Measurements from ENCODE around the gene PARVA.

PARVA gene

DNA sequence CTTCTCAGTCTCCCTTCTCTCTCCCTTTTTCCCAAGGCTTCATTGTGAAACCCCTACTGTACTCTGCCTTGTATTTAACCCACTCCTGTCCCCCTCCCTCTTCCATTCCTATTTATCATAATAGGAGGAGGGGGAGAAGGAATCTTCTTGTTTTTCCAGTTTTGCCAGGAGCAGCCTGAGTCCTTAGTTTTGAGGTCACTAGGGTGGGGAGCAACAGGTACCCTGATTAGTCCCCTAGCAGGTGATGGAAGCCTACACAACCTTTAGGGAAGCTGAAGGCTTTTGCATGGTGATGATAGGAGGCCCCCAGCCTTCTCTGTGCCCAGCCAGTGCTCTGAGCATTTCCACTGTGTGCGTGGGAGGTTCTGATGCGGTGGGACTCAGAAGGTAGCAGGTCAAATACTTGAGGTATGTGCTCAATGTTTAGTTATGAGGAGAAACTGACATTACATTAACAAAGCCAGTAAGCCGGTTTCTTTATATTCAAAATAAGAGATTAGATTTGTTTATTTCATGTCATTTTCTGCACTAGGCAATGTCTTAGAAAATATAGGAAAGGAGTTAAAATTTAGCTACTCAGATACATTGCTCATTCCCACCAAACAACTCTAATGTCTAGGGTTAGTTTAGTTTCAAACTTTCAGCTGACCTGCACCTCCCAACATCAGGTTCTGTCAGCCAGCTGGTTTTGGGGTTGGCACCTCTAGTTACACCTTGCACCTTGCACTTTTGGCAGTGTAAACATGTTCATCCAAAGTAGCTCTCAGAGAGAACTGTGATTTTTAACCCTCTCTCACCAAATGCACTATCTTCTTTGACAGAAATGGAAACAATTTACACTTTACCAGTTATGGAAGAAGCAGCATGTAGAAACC lies 26.0 kb downstream of the PARVA start:
- DNase-seq (ENCODE audit: low read depth): no peak

DNA sequence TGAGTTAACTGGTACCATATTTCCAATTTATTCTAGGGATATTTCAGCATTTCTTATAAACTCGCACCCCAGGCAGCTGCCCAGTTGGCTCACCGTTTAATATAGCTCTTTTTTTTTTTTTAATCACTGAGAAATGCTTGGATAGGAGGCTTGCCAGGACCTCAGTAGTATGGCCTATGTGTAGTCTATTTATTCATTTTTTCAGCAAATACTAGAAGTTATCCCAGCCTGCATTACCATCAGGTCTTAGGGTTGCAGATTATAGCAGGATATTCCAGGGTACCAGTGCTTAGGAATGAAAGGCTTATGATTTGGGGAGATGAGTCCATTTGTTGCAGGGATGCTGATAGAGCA lies 26.6 kb downstream of the PARVA start:
- DNase-seq (ENCODE audit: low read depth): no peak

DNA sequence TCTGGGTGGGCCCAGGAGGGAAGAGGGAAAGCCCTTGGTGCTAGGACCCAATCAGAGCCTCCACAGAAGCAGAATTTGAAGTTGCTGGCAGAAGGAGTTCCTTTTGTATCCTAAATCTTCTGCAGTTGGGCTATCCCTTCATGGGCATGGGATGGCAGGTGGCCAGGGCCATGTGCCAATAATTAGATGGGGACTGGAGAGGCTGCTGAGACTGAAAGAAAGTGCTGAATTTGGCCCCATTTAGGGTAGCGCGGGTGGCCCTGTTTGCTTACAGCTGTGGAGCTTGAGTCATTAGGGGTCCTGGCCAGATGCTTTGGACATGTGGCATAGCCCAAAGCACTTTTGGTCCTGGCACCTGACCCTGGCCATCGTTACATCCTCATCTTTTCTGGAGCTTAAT lies 27.1 kb downstream of the PARVA start:
- DNase-seq (ENCODE audit: low read depth): no peak

DNA sequence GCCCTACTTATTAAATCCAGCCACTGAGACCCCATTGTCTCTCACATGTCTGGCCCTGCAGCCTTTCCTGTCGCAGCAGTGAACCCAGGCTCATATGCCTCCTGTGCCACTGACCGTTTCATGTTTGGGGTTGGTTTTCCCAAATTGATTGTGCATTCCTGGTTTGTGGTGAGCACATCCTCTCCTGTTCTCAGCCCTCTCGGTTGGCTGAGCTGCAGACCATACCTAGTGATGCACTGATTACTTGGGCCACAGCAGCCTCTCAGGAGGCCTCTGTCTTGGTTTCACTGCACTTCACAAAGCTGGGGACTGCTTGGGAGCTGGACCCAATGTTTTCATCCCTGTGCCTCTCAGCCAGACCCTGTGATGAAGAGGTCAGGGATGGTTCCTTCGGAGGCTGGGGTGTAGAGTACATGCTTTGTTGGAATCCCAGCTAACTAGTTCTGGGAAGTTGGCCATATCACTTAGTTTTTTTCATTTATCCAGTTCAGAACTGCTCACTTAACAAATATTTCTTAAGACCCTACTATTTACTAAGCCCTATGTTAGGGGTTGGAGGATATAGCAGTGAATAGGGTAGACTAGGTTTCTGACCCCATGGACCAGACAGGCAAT lies 30.9 kb downstream of the PARVA start:
- no peak for DNase-seq (ENCODE audit: low read depth)

DNA sequence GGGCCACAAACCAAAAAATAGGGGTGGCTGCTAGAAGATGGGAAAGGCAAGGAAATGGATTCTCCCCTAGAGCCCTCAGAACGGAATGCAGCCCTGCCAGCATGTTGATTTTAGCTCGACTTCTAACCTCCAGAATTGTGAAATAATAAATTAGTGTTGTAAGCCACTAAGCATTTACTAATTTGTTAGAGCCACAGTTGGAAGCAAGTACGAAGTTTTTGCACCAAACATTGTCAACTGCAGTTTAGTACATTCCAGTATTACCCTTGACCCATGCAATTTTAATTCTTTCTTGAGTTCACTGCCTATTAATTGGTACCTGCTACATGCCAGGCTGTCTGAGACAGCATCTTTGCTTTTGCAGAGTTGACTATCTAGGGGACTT lies 32.2 kb downstream of the PARVA start:
- no peak for DNase-seq (ENCODE audit: low read depth)

DNA sequence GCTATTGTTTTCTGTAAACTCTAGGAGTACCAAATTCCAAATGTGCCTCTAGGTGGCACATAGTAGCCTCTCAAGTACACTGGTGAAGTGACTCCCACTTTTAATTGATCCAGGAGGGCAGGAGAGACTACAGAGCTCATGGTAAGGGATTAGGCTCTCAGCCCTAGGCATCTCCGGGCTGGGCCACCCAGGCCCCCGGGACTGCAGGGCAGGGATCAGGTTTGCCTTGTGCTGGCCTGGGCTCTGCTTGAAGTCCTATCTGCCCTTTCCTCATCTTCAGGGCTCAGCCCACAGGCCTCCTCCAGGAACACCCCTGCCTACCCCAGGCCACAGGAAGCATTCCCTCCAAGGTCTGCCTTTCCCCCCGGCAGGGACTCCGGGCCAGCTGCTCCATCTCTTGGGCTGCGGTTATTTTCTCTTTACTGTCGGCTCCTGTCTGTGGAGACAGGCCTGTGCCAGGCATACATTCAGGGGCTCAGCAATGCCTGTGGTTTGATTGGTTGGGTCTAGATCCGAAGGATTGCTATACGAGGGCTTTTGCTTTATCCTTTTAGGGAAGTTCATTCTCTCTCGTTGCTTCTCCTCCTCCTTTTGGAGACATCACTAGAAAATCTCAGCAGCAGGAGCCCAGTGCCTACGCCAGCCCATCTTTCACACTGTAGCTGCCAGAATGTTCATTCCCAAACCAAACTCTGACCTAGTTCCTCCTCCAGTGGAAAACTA lies 32.8 kb downstream of the PARVA start:
- DNase-seq (ENCODE audit: low read depth): no peak

DNA sequence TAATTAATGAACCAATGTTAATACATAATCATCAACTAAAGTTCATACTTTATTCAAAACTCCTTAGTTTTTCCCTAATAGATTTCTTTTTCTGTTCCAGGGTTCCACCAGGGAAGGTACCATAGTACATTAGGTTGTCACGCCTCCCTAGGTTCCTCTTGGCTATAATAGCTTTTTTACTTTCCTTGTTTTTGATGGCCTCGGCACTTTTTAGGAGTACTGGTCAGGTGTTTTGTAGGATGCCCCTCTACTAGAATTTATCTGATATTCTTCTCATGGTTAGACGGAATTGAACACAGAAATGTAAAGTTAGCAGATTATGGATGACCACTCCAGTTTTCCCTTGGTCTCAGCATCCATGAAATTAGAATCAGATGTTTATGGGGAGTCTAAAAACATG lies 34.0 kb downstream of the PARVA start:
- no peak for DNase-seq (ENCODE audit: low read depth)

DNA sequence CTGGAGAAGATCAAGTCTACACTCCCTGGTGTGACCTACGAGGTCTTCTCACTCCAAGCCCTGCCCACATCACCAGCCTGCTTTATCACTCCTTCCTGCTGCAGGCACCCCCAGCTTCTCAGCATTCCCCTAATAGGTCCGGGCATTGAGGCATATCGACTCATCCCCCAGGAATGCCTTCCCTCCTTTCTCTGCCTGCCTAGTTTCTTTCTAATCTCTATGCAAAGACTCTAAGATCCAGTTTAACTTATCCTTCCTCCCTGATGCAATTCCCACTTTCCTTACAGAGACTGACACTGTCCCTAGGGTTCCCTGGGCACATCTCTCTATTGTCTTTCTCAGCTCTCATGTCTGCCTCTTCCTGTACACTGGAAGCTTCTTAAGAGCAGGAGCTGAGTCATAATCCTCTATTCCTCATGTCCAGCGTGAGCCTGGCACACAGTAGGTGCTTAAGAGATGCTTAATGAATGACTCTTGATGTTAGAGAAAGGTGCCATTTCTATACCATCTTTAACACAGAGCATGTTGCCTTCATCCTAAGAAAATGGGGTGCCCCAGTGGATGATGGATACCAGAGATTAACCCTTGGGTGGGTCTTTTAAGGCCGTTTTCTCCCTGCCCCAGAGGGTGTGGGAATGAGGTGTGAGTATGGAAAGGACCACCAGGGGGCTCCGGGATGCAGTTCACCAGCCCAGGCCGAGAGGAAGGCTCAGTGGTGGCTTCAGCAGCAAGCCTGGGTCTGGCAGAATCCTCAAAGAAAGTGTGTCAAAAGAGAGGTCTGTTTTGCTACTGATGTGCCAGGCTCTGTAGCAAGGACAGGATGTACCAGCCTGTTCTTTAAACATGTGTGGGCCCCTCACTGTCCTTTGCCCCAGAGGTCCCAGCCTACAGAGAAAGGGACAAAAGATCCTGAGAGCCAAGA lies 34.7 kb downstream of the PARVA start:
- no peak for DNase-seq (ENCODE audit: low read depth)

DNA sequence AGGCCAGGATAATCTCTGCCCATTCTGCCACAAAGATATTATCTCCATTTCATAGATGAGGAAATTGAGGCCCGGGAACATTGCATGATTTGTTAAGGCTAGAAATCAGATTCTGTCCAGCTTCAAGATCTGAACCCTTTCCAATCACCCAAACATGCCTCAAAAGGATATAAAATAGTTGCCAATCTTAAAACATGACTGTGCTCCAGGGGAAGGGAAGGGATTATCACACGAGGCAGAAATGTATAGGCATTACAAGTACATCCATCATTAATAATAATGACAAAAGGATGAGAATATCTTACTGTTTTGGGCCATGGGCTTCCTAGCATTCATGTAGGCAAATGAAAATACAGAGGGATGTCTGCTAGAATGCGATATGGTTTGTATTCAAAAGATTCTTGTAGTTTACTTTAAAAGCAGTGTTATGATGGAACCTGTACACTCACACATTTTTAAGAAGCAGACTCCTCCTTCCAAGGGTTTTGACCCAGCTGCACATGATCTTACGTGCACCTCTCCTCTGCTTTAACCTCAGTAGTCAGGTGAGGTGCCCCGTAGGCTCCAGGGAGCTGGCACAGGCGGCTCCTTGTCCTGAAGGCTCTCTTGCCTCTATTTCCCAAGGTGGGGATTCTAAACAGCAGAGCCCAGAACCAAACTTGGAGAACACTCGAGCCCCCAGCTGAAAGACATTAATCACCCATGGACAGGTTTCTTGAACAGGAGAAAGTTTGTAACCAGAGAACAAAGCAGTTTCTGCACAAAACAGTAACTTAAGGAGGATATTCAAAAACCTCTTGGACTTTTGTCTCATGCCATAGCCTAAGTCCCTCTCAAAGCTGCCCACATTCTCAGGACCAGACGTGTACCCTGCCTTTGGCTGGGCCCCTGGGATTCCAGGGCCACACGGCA lies 36.0 kb downstream of the PARVA start:
- no peak for DNase-seq (ENCODE audit: low read depth)

DNA sequence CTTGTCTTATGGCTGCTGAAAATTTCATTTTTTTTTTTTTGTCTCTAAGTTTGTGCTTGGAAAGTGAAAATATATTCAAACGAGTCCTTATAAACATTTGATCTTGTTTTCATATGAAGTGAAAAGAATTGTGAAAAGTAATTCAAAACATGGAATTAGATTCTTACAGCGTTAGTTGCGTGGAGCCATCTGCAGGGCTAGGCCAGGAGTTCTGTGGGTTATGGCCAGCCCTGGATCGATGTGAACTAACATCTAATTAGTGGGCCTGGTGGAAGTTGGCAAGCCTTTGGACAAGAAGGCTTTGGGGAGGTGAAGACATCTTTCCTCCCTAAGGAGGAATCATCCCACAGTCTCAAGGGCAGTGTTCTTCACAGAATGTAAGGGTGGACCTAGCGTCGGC lies 37.2 kb downstream of the PARVA start:
- no peak for DNase-seq (ENCODE audit: low read depth)

DNA sequence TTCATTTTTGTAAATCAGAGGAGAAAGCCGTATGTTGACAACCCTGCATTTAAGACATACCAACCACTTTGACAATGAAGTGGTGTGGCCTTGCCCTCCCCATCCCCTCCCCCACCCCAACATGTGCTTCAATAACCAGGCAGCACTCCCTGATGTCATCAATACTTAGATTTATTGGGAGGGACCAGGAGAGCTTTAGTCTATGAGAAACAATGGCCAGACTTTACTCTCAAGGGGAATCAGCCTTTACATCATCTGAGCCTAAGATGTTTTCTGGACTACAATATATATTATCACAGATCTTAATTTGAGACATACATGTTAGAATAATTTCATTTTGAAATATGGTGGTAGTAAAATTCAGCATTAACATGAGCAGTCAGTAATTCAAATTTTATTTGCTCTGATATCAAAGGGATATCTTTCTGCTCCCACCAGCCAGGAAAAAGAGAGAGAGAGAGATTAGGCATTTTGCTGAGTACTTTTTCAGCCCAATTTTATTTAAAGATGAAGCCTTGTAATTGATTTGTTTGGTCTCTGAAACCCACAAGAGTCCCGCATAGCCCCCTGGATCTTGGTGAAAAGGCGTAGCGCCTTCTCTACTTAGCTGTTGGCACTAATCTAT lies 38.1 kb downstream of the PARVA start:
- no peak for DNase-seq (ENCODE audit: low read depth)

DNA sequence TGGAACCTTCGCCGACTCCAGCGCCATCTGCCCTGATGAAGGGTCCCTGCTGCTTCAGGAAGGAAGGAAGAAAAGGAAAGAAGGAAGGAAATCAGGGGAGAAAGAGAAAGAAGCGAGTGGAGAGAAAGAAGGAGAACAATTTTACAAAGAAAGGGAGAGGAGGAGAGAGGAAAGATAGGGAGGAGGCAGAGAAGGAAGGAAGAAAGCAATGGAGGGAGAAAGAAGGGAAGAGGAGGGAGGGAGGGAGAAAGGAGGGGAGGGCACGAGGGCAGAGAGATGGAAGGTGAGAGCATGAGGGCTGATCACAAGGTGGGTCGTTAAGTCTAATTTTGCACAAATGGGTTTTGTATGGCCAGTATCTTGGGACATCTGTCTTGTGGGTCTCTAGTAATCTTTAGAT lies 39.2 kb downstream of the PARVA start:
- DNase-seq (ENCODE audit: low read depth): no peak

DNA sequence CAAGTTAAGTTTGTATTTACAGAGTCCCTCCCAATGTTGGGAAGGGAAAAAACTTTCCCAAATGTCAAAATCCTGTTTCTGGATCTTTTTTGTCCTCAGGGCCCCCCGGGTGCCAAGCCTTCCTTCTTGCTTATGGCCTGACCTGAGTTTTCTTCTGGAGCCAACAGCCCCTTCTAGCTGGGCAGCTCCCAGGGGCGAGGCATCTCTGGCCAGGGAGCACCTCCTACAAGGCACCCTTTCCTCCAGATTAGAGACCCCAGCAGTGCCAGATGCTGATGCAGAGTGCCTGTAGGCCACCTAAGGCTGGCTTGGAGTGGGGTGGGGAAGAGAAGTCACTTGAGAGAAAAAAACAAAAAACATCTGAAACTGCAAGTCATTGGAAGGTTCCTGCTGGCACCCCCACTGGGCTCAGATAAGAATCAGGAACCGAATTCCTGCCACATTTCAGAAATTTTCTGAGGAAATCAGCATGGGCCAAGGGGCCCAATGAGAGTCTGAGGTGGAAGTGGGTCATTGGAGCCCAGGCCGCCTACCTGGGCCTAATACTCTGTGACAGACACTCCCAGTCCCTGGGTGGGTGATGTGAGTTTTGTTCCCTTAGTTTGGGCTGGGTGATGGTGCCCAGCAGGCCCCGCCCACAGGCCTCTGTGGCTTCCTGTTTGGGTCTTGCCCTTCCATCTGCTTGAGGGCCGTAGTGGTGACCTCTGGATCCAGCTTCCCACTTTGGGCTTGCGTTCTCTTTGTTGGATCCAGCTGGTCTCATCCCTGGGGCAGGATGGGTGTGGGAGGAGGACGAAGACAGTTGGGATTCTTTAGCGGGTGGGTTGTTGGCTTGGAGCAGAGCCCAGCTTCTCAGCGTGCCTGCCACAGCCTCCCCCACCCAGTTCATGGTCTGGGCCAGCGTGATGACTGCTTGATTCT lies 40.6 kb downstream of the PARVA start:
- DNase-seq (ENCODE audit: low read depth): no peak

DNA sequence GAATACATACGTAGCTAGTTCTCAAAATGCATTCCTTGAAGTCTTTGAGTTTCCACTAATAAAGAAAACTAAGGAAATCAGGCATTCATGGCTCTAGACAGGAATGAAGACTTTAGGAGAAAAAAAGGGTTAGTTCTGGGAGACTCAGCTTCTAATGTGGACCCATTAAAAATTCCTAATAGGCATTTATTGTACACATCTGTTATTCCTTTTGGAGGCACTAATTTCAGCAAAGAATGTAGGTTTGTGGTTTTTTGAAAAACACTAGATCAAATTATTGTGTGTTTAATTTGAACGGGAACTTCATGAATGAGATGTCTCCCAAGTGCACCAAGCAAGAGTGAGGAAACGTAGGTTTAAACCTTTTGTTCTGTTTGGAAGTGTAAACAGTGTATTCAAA lies 42.7 kb downstream of the PARVA start:
- no peak for DNase-seq (ENCODE audit: low read depth)

DNA sequence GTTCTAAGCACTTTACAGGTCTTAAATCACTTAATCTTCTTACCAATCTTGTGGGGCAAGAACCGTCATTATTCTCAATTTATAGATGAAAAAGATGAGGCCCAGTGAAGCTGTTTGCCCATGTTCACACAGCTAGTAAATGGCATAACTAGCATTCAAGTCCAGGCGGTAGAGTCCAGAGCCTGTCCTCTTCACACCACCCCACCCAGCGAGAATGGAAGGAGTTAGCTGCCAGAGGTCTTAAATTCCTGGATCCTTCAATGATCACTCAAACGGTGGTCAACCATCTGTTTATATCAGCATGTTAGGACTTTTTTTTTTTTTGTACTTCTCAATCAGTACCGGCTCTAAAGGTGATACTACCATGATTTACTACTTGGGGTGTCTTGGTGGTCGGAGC lies 43.3 kb downstream of the PARVA start:
- no peak for DNase-seq (ENCODE audit: low read depth)

DNA sequence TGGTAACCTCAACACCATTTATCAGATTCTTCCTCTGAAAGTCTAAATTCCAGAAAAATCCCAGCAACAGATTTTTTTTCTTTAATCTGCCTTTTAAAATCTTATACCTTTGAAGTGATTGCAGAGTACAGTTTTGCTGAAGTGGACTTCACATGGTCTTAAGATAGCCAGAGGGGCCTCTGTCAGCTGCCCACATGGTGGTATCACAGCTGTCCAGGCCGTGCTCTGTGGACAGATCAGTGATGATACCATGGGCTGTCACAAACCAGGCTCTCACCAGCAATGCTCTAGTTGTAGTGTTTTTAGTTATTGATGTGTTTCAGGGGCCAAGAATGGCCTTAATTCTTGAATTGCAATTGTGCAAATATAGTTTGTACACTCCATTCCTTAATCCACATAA lies 44.0 kb downstream of the PARVA start:
- no peak for DNase-seq (ENCODE audit: low read depth)

DNA sequence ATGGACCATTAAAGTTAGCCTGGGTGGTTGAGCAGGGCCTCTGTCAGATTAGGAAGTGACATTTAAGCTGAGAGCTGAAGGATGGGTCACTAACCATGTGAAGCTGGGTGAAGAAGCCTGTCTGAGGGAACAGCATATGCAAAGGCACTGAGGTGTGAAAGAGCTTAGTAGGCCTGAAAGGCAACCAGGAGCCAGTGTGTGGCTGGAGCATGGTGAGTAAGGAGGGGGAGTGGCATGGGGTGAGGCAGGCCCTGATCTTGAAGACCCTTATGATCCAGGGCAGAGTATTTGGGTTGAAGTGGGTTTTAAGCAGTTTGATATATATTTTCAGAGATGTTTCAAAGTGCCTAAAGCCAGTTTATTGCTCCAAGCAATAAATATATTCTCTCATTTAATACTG lies 48.8 kb downstream of the PARVA start:
- no peak for DNase-seq (ENCODE audit: low read depth)

DNA sequence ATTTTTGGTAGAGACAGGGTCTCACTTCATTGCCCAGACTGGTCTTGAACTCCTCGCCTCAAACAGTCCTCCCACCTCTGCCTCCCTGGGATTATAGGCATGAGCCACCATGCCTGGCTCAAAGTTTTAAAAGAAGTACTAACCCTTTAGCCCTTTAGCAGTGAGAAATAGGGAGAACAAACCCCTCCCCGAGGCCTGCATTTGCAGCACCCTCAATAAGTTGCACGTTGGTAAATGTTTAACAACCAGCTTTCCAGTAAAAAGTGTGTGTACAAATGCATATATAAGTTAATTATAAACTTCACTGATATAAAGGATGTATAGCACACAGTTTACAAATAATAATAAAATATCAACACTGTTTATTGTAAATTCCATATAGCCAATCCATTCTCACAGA lies 51.8 kb downstream of the PARVA start:
- no peak for DNase-seq (ENCODE audit: low read depth)

DNA sequence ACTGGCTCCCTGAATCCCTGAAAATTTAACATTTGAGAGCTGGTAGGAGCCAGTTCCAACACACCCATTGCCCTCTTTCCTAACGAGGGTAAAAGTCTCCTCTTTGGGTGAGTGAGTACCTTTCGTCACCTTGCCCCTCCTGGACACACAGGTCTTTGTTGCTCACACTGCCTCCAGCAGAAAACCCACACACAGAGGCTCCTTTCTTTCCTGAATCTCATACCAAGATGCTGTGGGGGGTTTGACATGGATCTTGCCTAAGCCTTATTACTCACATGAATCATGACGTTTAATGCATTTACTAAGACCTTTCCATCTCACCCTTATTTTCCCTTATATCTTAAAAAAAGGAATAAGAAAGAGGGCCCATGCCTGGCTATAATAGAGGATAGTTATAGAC lies 53.0 kb downstream of the PARVA start:
- DNase-seq (ENCODE audit: low read depth): no peak

Measured in activated gamma-delta T cell treated with anti-CD3 and anti-CD28 coated beads, Interleukin-2, amount 50 U/mL, for 16 hours (primary cell).